K562 (cell line): Measurements from ENCODE around the gene AKR1D1.

ENCODE experiments used
- ADNP ChIP-seq: fragments of 200-800 bp; sonication (Bioruptor generic); IDR thresholded peaks from 2 replicates; pipeline ENCODE4 v1.6.1; 2016; ENCODE audit warnings: missing genetic modification characterization, missing compliant biosample characterization
- CBFB ChIP-seq: sonication (generic); formaldehyde crosslinking; IDR thresholded peaks from 2 replicates; pipeline ENCODE4 v1.4.0; 2020; ENCODE audit warnings: mild to moderate bottlenecking, missing genetic modification reagents
- CTCF ChIP-seq, 3 experiments: IDR thresholded peaks in 2 of 3; conservative IDR thresholded peaks in 1 of 3; 2 replicates each; pipeline ENCODE4 v1.5.1; 2011 to 2012; ENCODE audit warnings: low read length in 3 of 3, mild to moderate bottlenecking in 3 of 3, control low read depth in 2 of 3, improper control_type of control experiment in 1 of 3, inconsistent platforms in 1 of 3, low read depth in 1 of 3, mixed read lengths in 1 of 3, moderate library complexity in 1 of 3; ENCODE audit not compliant: insufficient read depth in 2 of 3
- FOXA1 ChIP-seq: fragments of 450-650 bp; IDR thresholded peaks from 2 replicates; pipeline ENCODE4 v1.6.1; 2016; ENCODE audit warnings: mild to moderate bottlenecking, borderline replicate concordance
- FOXA3 ChIP-seq, 2 experiments: fragments of 450-650 bp in 1 of 2; sonication (generic) in 1 of 2; formaldehyde crosslinking; IDR thresholded peaks in 1 of 2; conservative IDR thresholded peaks in 1 of 2; 2 replicates each; pipeline versions ENCODE4 v1.4.0 to v1.8.0; 2020 to 2022; ENCODE audit warnings: mild to moderate bottlenecking in 2 of 2, missing genetic modification reagents in 1 of 2
- FOXJ3 ChIP-seq: sonication (generic); formaldehyde crosslinking; IDR thresholded peaks from 2 replicates; pipeline ENCODE4 v1.4.0; 2020; ENCODE audit warnings: mild to moderate bottlenecking, missing genetic modification reagents
- HDAC2 ChIP-seq: fragments of 450-650 bp; IDR thresholded peaks from 2 replicates; pipeline ENCODE4 v1.6.1; 2016; ENCODE audit warnings: mild to moderate bottlenecking
- NR1H2 ChIP-seq: sonication (generic); formaldehyde crosslinking; IDR thresholded peaks from 2 replicates; pipeline ENCODE4 v1.4.0; 2020; ENCODE audit warnings: mild to moderate bottlenecking, missing genetic modification reagents
- NRF1 ChIP-seq, 2 experiments: fragments of 450-650 bp; IDR thresholded peaks in 1 of 2; conservative IDR thresholded peaks in 1 of 2; 2 replicates each; pipeline ENCODE4 v1.6.1; 2014; ENCODE audit warnings: mild to moderate bottlenecking in 2 of 2
- SP1 ChIP-seq: sonication (generic); formaldehyde crosslinking; IDR thresholded peaks from 2 replicates; pipeline ENCODE4 v1.8.1; 2022; ENCODE audit warnings: mild to moderate bottlenecking, missing genetic modification reagents
- SREBF2 ChIP-seq: sonication (generic); formaldehyde crosslinking; IDR thresholded peaks from 2 replicates; pipeline ENCODE4 v1.4.0; 2020; ENCODE audit warnings: mild to moderate bottlenecking, missing genetic modification reagents
- TGIF2 ChIP-seq: sonication (generic); formaldehyde crosslinking; IDR thresholded peaks from 2 replicates; pipeline ENCODE4 v1.8.1; 2022; ENCODE audit warnings: mild to moderate bottlenecking, missing genetic modification reagents, moderate library complexity
- ZNF263 ChIP-seq: sonication (generic); formaldehyde crosslinking; IDR thresholded peaks from 2 replicates; pipeline ENCODE4 v1.8.0; 2022; ENCODE audit warnings: mild to moderate bottlenecking, missing genetic modification reagents, borderline replicate concordance
- ZNF766 ChIP-seq: fragments of 200-800 bp; sonication (Bioruptor generic); conservative IDR thresholded peaks from 2 replicates; pipeline ENCODE4 v1.6.1; 2016; ENCODE audit warnings: missing genetic modification characterization, missing compliant biosample characterization

- TF ChIP-seq FOXJ3 (CRISPR knock-in tag) (no peak), NR1H2 (CRISPR knock-in tag) (no peak), TGIF2 (CRISPR knock-in tag) (no peak), ZNF766 (CRISPR knock-in tag) (no peak), NRF1 (conservative IDR thresholded peaks at IDR 0.05 in 1 of 2, IDR thresholded peaks at IDR 0.05 in 1 of 2) (no peak), CBFB (CRISPR knock-in tag) (no peak), ADNP (no peak), SREBF2 (no peak), HDAC2 (no peak), FOXA1 (no peak), SP1 (CRISPR knock-in tag) (no peak), ZNF263 (no peak), FOXA3 (CRISPR knock-in tag; conservative IDR thresholded peaks at IDR 0.05 in 1 of 2, IDR thresholded peaks at IDR 0.05 in 1 of 2) (no peak), CTCF (IDR thresholded peaks at IDR 0.05 in 2 of 3, conservative IDR thresholded peaks at IDR 0.05 in 1 of 3; ENCODE audit: insufficient read depth in 2 of 3, low read depth in 1 of 3, low read length in 3 of 3) (no peak)
Observed at GRCh38 chr7:138126928-138127327, 50.7 kb downstream of the AKR1D1 start.
